Activated T-cell treated with anti-CD3 and anti-CD28 coated beads, Interleukin-2, amount 50 U/mL, for 24 hours (primary cell): Measurements from ENCODE around the gene ST6GALNAC3.

Experiments
- DNase-seq: peaks from one replicate; pipeline ENCODE4 v3.0.0-alpha.2; 2020
- H3K27ac Mint-ChIP-seq: 2 replicates; pipeline ENCODE4 v1.8.0; 2020; ENCODE audit warnings: mild to moderate bottlenecking, mixed read lengths
- H3K27me3 Mint-ChIP-seq: 2 replicates; pipeline ENCODE4 v1.8.0; 2020; ENCODE audit warnings: mixed read lengths
- H3K36me3 Mint-ChIP-seq: 2 replicates; pipeline ENCODE4 v1.8.0; 2020; ENCODE audit warnings: low read depth, mixed read lengths
- H3K4me1 Mint-ChIP-seq: 2 replicates; pipeline ENCODE4 v1.8.0; 2020; ENCODE audit warnings: low read depth, mixed read lengths
- H3K4me3 Mint-ChIP-seq: 2 replicates; pipeline ENCODE4 v1.8.0; 2020; ENCODE audit warnings: mild to moderate bottlenecking, moderate library complexity, mixed read lengths
- H3K9me3 Mint-ChIP-seq: 2 replicates; pipeline ENCODE4 v1.8.0; 2020; ENCODE audit warnings: mixed read lengths

The ST6GALNAC3 gene

GRCh38 chr1:76374086-76374485, 299.5 kb downstream of the ST6GALNAC3 start:
- H3K4me3 Mint-ChIP-seq = no peak overlapping the region
- no peaks in the 10 kb centered on the region for H3K4me1 Mint-ChIP-seq
- no peaks in the 10 kb centered on the region for H3K36me3 Mint-ChIP-seq
- H3K27ac Mint-ChIP-seq = no peak overlapping the region
- no peak for DNase-seq
- no peaks in the 10 kb centered on the region for H3K27me3 Mint-ChIP-seq
- H3K9me3 Mint-ChIP-seq = no peaks in the 10 kb centered on the region

- Mint-ChIP-seq H3K9me3 (no peaks in the 10 kb centered on the region), H3K4me1 (no peaks in the 10 kb centered on the region)
- no peak for DNase-seq
Observed at GRCh38 chr1:76377247-76377646, 302.7 kb downstream of the ST6GALNAC3 start.

DNA sequence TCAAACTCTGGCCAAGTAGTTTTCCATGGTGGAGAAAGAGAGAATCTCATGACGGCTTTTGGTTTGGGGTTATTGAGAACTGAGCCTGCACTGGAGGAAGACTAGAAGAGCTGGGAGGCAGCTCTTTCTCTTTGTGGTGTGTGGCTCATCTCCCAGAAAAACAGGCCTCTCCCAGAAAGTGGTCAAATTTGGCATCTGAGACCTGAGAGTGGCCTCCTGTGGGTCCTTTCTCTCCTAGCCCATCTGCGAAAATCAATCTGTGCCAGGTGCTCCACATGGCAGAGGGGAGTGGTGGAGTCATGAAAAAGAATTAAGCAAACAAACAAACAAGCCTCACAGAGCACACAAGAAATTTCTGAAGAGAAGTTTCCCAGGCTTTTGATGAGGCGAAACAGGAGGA, 305.0 kb downstream of the ST6GALNAC3 start:
- Mint-ChIP-seq H3K4me3 (no peak overlapping the region), H3K27me3 (no peaks in the 10 kb centered on the region)
- DNase-seq = no peak

More at GRCh38 chr1:76377247-76377646, 302.7 kb downstream of the ST6GALNAC3 start:
- H3K36me3 Mint-ChIP-seq = no peaks in the 10 kb centered on the region
- H3K4me3 Mint-ChIP-seq = no peak overlapping the region
- H3K27ac Mint-ChIP-seq = no peak overlapping the region
- H3K27me3 Mint-ChIP-seq = no peaks in the 10 kb centered on the region

DNA sequence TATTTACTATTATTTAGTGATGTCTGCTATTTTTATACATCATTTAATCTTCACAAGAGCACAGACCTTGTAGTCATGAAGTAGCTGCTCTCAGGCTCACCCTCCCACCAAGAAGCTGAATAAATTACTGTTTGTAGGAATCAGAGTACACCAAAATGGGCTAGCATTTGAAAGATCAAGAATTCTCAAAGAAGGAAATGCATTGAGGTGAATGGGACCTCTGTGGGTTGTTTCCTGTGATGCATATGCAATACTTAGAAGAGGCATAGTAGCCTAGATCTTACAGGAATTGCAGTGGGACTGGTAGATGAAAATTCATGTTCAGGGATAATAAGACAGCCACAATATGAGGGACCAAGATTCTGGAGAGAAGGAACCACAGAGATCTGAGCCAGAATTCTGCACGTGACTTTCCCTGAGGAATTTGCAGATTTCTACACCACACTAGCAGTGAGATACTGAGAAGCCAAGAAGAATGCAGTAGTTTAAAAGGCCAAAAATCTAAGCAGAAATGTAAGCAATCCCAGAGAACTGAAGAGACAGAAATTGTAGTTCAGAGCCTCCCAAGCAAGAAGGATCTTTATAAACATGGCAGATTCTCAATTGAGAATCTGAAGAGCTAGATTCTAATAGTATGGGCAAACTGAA, 307.0 kb downstream of the ST6GALNAC3 start:
- no peak for DNase-seq
- Mint-ChIP-seq H3K27me3 (no peaks in the 10 kb centered on the region), H3K9me3 (no peaks in the 10 kb centered on the region), H3K27ac (no peak overlapping the region), H3K4me3 (no peak overlapping the region), H3K36me3 (no peaks in the 10 kb centered on the region), H3K4me1 (no peaks in the 10 kb centered on the region)

More for the DNA sequence above, 305.0 kb downstream of the ST6GALNAC3 start:
- no peak overlapping the region for H3K27ac Mint-ChIP-seq
- H3K9me3 Mint-ChIP-seq = no peaks in the 10 kb centered on the region
- H3K4me1 Mint-ChIP-seq = no peaks in the 10 kb centered on the region
- H3K36me3 Mint-ChIP-seq = no peaks in the 10 kb centered on the region

- DNase-seq = no peak
- Mint-ChIP-seq H3K27me3 (no peaks in the 10 kb centered on the region), H3K4me3 (no peak overlapping the region)
Observed at GRCh38 chr1:76388261-76388660, 313.7 kb downstream of the ST6GALNAC3 start.

DNA sequence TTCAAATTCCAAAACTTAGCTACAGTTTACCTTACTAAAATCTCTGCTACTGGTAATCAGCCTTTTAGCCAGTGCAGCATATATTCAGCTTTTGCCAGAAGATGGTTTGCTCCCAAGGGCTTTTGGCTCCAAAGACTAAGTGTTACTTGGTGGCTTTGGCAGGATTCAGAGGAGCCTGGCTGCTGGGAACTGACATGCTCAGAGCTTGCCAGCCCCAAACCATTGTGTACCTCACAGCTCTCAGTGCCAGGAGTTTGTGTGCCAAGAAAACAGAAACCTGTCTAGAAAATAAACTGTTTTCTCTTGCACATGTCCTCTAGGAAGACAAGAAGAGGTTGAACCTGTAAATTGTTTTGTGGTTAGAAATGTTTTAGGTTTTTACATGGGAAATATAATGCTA, 315.9 kb downstream of the ST6GALNAC3 start:
- H3K4me3 Mint-ChIP-seq = no peak overlapping the region
- no peak for DNase-seq

More at GRCh38 chr1:76388261-76388660, 313.7 kb downstream of the ST6GALNAC3 start:
- no peaks in the 10 kb centered on the region for H3K9me3 Mint-ChIP-seq
- H3K36me3 Mint-ChIP-seq = no peaks in the 10 kb centered on the region
- H3K27ac Mint-ChIP-seq = no peak overlapping the region
- H3K4me1 Mint-ChIP-seq = no peaks in the 10 kb centered on the region

GRCh38 chr1:76395059-76395458, 320.5 kb downstream of the ST6GALNAC3 start:
- H3K27me3 Mint-ChIP-seq = no peaks in the 10 kb centered on the region
- H3K36me3 Mint-ChIP-seq = no peaks in the 10 kb centered on the region
- no peaks in the 10 kb centered on the region for H3K9me3 Mint-ChIP-seq
- DNase-seq = no peak
- no peaks in the 10 kb centered on the region for H3K4me1 Mint-ChIP-seq
- H3K4me3 Mint-ChIP-seq = no peak overlapping the region
- no peak overlapping the region for H3K27ac Mint-ChIP-seq

More for the DNA sequence above, 315.9 kb downstream of the ST6GALNAC3 start:
- Mint-ChIP-seq H3K27ac (no peak overlapping the region), H3K27me3 (no peaks in the 10 kb centered on the region), H3K9me3 (no peaks in the 10 kb centered on the region), H3K36me3 (no peaks in the 10 kb centered on the region), H3K4me1 (no peaks in the 10 kb centered on the region)

DNA sequence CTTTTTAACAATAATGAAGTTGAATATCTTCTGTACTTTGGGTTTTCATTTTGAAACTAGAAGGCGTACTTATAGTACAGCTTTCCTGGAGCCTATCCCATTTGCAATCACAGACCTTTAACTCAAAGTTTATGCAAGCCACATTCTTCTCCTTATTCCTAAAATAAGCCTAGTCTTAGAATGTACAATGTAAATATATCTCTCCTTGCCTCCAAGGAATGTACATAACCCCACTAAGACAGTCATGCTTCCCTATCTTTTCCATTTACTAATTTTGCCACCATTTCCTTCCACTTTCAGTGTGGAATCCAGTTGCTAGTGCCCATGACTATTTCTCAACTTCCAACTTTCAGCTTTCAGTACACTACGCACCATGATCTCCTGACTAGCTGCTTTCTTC, 327.6 kb downstream of the ST6GALNAC3 start:
- Mint-ChIP-seq H3K9me3 (peaks cover 3% of the 10 kb centered on the region), H3K4me3 (no peak overlapping the region), H3K4me1 (no peaks in the 10 kb centered on the region), H3K36me3 (no peaks in the 10 kb centered on the region), H3K27ac (no peak overlapping the region), H3K27me3 (no peaks in the 10 kb centered on the region)
- DNase-seq = no peak

DNA sequence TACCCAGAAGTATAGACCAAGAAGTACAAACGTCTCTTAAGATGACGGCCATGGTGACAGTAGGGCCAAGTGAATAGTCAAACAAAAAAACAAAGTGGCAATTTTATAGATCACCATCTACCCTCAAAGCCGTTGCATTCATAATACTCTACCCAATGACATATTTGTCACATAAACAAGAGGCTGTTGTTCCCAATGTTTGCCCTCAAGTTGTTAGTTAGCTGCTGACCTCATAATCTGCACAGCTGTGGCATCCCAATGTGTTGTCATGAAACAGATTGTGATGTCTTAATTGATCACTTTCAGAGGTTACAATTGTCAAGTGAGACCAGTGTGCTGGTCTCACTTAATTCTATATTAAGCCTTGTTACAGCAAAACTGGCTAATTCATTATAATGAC, 333.8 kb downstream of the ST6GALNAC3 start:
- no peak for DNase-seq
- Mint-ChIP-seq H3K36me3 (no peaks in the 10 kb centered on the region), H3K27me3 (no peaks in the 10 kb centered on the region), H3K27ac (no peak overlapping the region), H3K4me3 (no peak overlapping the region), H3K9me3 (no peaks in the 10 kb centered on the region), H3K4me1 (no peaks in the 10 kb centered on the region)

- H3K36me3 Mint-ChIP-seq = no peaks in the 10 kb centered on the region
- H3K9me3 Mint-ChIP-seq = no peaks in the 10 kb centered on the region
- DNase-seq = no peak
- H3K4me3 Mint-ChIP-seq = no peak overlapping the region
- no peak overlapping the region for H3K27ac Mint-ChIP-seq
- no peaks in the 10 kb centered on the region for H3K27me3 Mint-ChIP-seq
- no peaks in the 10 kb centered on the region for H3K4me1 Mint-ChIP-seq
Observed at GRCh38 chr1:76410499-76410898, 336.0 kb downstream of the ST6GALNAC3 start.

GRCh38 chr1:76418531-76418930, 344.0 kb downstream of the ST6GALNAC3 start:
- DNase-seq = no peak
- H3K4me1 Mint-ChIP-seq = no peaks in the 10 kb centered on the region
- H3K9me3 Mint-ChIP-seq = no peaks in the 10 kb centered on the region
- H3K27ac Mint-ChIP-seq = no peak overlapping the region
- no peaks in the 10 kb centered on the region for H3K27me3 Mint-ChIP-seq
- H3K4me3 Mint-ChIP-seq = no peak overlapping the region
- no peaks in the 10 kb centered on the region for H3K36me3 Mint-ChIP-seq

DNA sequence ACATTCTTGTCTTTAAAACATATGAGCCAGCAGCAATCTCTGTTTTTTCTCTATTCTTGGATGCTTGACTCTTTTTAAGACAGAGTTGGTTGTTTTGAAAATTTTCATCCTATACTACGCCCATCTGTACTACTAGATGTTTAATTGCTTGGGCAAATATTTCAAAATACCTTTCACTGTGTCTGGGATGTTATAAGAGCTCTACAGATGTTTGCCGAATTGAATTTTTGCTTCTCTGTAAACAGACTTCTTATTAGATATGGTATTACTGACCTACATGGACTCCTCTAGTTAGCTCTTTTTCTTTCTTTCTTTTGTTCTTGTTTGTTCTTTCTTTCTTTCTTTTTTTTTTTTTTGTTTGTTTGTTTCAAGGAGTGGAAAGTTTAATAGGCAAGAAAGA, 345.1 kb downstream of the ST6GALNAC3 start:
- Mint-ChIP-seq H3K27me3 (no peaks in the 10 kb centered on the region), H3K9me3 (no peaks in the 10 kb centered on the region), H3K27ac (no peak overlapping the region), H3K4me1 (no peaks in the 10 kb centered on the region), H3K36me3 (no peaks in the 10 kb centered on the region), H3K4me3 (no peak overlapping the region)
- no peak for DNase-seq

DNA sequence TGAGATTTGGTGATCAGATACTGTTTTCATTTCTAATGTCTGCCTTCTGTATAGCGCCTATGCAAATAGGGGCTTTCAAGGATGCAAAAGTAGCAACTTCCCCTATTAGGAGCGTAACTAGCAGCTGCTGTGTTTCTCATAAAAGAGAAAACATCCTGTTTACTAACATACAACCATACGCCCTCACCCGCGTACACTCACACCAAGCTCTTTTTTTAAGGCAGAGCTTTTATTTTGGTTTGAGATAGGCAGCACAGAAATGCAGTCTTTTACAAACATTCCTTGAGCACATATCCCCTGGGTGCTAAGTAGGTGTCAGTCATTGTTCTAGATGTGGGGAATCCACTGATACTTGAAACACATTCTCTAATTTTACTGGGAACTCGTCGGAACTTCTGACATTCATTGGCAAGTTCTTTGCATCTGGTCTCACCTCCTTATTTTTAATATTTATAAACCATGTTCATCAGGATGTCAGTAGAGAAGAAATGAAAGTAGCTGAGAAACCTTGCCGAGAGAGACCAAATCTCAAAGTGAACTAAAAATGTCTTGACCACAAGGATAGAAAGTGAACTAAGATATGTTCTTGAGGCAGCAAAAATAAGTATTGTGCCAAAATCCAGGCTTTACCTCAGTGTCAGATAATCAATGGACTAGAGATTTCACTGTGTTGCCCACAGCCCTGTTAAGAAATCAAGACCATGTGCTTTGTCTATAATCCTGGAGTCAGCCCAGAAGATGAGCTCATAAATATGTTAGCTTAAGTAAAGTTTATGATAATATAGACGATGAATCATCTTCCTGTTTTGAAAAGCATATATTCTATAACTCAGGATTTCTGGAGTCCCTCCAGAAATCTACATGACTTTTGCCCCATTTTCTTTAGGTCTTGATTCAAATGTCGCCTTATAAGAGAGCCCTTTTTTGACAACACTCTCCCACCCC, 350.9 kb downstream of the ST6GALNAC3 start:
- no peak overlapping the region for H3K27ac Mint-ChIP-seq
- H3K9me3 Mint-ChIP-seq = no peaks in the 10 kb centered on the region
- H3K4me1 Mint-ChIP-seq = peaks cover 2% of the 10 kb centered on the region
- no peaks in the 10 kb centered on the region for H3K36me3 Mint-ChIP-seq
- no peaks in the 10 kb centered on the region for H3K27me3 Mint-ChIP-seq
- no peak for DNase-seq
- H3K4me3 Mint-ChIP-seq = no peak overlapping the region

DNA sequence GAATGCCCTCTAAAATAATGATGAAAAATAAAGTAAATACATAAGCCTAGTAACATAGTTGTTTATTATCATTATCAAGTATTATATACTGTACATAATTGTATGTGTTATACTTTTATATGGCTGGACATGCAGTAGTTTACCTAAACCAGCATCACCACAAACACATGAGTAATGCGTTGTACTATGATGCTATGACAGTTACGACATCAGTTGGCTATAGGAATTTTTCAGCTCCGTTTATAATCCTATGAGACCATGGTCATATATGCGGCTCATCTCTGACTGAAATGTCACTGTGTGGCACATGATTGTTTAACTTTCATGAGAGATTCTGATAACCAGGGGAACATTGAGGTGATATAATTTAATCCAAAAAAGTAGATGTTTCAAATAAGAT, 352.1 kb downstream of the ST6GALNAC3 start:
- Mint-ChIP-seq H3K36me3 (no peaks in the 10 kb centered on the region), H3K9me3 (no peaks in the 10 kb centered on the region), H3K4me1 (peaks cover 2% of the 10 kb centered on the region), H3K4me3 (no peak overlapping the region), H3K27me3 (no peaks in the 10 kb centered on the region), H3K27ac (no peak overlapping the region)
- no peak for DNase-seq

GRCh38 chr1:76428028-76428427, 353.5 kb downstream of the ST6GALNAC3 start:
- Mint-ChIP-seq H3K27ac (no peak overlapping the region), H3K36me3 (no peaks in the 10 kb centered on the region), H3K4me1 (peaks cover 2% of the 10 kb centered on the region), H3K4me3 (no peak overlapping the region), H3K27me3 (no peaks in the 10 kb centered on the region), H3K9me3 (no peaks in the 10 kb centered on the region)
- no peak for DNase-seq
